Omental fat pad (tissue), 4 donors: ENCODE results near the gene INPP4B. TPM values are rescaled to one million over a fixed set of nuclear protein-coding genes. Genes with fewer than 3 reads are reported as not detected.

Experiments used
- ATAC-seq: fragments of 150-250 bp; one replicate; pipeline ENCODE4 v1.9.1; 2016; ENCODE audit warnings: mild to moderate bottlenecking, moderate library complexity; ENCODE audit not compliant: low FRiP score
- DNase-seq: peaks from one replicate; pipeline ENCODE4 v3.0.0-alpha.2; 2019; ENCODE audit warnings: low spot score
- total RNA-seq, 4 donors: library from RNA; depleted of rRNA; stranded (reverse); fragments of >200 nt; gene quantifications; one replicate each; pipeline ENCODE4 v1.1.0, GENCODE V29; 2016
- TF ChIP-seq, protein P1 (sequence below), 3 donors: fragments of 450-650 bp; IDR thresholded peaks; one replicate each; pipeline ENCODE4 v1.5.1; 2016 to 2017; ENCODE audit warnings: antibody characterized with exemption in 3 of 3, mild to moderate bottlenecking in 3 of 3, moderate library complexity in 2 of 3

The INPP4B gene
- total RNA-seq, 4 donors from 2014 or later = 6.6 to 54.2 (median 14.2) TPM

DNA sequence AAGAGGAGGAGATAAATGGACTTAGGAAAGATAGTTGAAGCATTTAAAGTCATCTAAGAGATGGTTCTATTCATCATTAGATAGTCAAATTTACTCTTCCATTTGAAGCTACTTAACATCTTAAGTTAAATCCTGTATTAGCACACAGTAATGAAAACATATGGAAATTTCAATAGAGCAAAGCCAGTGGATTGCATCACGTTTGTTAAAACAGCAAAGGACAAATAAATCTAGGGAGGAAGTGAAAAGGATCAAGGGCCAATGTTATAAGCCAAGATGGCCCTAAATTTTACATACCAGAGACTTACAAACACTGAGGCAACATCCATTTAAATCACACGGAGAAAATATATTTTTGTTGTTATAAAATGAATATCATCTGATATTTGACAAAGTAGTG, 602.8 kb downstream of the INPP4B start:
- ATAC-seq (no peak), DNase-seq (no peak)
- TF ChIP-seq, protein P1, sequence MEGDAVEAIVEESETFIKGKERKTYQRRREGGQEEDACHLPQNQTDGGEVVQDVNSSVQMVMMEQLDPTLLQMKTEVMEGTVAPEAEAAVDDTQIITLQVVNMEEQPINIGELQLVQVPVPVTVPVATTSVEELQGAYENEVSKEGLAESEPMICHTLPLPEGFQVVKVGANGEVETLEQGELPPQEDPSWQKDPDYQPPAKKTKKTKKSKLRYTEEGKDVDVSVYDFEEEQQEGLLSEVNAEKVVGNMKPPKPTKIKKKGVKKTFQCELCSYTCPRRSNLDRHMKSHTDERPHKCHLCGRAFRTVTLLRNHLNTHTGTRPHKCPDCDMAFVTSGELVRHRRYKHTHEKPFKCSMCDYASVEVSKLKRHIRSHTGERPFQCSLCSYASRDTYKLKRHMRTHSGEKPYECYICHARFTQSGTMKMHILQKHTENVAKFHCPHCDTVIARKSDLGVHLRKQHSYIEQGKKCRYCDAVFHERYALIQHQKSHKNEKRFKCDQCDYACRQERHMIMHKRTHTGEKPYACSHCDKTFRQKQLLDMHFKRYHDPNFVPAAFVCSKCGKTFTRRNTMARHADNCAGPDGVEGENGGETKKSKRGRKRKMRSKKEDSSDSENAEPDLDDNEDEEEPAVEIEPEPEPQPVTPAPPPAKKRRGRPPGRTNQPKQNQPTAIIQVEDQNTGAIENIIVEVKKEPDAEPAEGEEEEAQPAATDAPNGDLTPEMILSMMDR (IDR thresholded peaks at IDR 0.05) = no peak

DNA sequence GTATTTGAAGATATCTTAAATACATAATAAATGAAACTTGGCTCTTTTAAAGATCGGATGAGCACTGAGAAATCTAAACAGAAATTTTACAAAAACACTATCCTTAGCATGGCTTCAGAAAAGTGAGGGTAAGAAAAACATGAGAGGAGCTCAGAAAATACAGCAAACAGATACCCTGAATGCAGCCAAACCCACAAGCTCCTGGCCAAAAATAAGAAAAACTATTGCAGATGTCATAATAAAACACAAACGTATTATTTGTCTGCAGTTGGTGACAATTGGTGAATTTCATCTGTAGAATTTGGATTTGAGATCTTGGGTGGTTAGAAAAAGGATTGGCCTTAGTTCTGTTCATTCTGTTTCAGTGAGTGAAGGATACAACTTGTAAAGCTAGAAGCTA, 603.9 kb downstream of the INPP4B start:
- DNase-seq (no peak), ATAC-seq (no peak)
- TF ChIP-seq, protein P1 (IDR thresholded peaks at IDR 0.05) = no peak

DNA sequence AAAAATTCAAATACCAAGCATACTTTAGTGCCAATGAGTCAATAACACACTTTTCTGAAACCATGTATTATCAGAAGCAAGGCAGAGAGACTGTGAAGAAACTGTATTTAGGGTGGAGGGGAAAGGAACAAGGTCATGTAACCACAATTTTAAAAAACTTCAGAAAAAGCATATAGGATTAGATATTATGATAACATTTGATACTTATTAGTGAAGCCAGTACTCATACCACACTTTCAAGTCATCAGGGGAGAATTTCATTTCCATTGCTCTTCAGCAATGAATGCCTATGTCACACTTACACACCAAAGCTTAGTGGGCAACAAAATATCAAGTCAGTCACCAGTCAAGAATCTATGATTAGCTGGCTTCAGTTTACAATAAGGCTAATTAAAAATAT, 607.5 kb downstream of the INPP4B start:
- ATAC-seq = no peak
- TF ChIP-seq, protein P1 (IDR thresholded peaks at IDR 0.05) = no peak
- no peak for DNase-seq

DNA sequence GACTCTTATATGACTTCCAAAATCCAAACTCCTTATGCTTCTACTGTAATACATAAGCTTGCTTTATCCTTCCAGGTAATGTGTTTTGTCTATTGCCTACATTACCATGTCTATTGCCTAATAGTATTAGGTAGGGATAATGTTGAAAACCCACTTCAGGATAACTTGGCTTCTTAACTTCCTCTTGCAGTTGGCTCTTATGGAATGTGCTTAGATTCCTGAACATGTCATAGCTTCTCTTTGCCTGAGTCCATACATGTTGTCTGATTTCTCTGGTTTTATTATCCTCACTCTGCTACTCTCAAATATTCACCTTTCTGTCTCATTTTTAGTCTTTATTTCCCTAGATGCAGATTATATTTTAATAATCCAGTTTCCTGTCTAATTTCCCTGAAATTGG, 609.8 kb downstream of the INPP4B start:
- TF ChIP-seq, protein P1 (IDR thresholded peaks at IDR 0.05) = no peak
- ATAC-seq = no peak

DNA sequence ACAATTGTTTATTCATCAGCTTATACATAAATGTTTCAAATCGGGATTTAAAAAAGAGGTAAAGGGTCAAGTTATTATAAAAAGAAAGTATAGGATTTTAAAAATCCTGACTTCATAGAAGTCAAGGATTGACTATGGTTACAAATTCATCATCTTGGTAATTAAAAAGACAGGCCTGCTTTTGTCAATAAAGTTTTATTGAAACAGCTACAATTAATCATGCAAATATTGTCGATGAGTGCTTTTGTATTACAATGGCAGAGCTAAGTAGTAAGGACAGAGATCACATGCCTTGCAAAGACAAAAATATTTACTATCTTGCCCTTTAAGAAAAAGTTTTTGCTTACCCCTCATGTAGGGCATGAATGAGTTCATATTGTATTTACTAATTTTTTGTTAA, 614.3 kb downstream of the INPP4B start:
- no peak for DNase-seq
- TF ChIP-seq, protein P1 (IDR thresholded peaks at IDR 0.05) = no peak
- no peak for ATAC-seq

More for the DNA sequence above, 609.8 kb downstream of the INPP4B start:
- DNase-seq = no peak

- DNase-seq (no peak), ATAC-seq (no peak)
- TF ChIP-seq, protein P1 (IDR thresholded peaks at IDR 0.05) = no peak
These were observed 615.1 kb downstream of the INPP4B start for GRCh38 chr4:142230991-142231390.

DNA sequence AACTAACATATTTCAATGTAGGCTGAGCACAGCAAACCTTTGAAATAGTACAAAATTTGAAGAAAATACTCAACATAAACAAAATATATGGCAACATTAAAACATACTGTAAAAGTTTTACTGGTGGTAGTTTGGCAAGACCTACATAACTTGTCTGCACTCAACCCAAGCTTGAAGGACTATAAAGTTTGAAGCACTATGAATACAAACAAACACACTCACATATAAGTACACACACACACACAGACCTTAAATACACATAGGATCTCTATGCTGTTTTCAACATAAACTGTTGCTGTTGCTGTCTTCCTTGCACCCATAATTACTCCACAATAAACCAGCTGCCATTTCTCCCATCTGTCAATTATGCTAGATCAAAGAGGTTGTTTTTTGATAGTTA, 620.1 kb downstream of the INPP4B start:
- DNase-seq (no peak), ATAC-seq (no peak)
- TF ChIP-seq, protein P1 (IDR thresholded peaks at IDR 0.05) = no peak
